K562 (cell line): ENCODE data around the gene PSMG3. TPM values are rescaled to one million over a fixed set of nuclear protein-coding genes. Genes with fewer than 3 reads are reported as not detected.
A peak's percentile ranks its signal among the peaks of the same experiment; 100 is the strongest.

Experiments
- ATF2 ChIP-seq: sonication (generic); formaldehyde crosslinking; IDR thresholded peaks from 2 replicates; pipeline ENCODE4 v1.8.1; 2022; ENCODE audit warnings: missing genetic modification reagents
- BCOR ChIP-seq: fragments of 450-650 bp; IDR thresholded peaks from 2 replicates; pipeline ENCODE4 v1.6.1; 2016
- BMI1 ChIP-seq: fragments of 150-350 bp; IDR thresholded peaks from 2 replicates; pipeline ENCODE4 v1.6.1; 2014; ENCODE audit warnings: low read length
- CREBBP ChIP-seq: IDR thresholded peaks from one replicate; pipeline ENCODE4 v1.6.1; 2012; ENCODE audit warnings: low read depth, mild to moderate bottlenecking, control low read depth, inconsistent platforms, low read length
- ELF4 ChIP-seq: fragments of 450-650 bp; formaldehyde crosslinking; IDR thresholded peaks from 2 replicates; pipeline ENCODE4 v1.4.0; 2022; ENCODE audit warnings: missing genetic modification characterization
- HNRNPH1 ChIP-seq: fragments of 200-400 bp; formaldehyde crosslinking; optimal IDR thresholded peaks from 2 replicates; pipeline ENCODE3; 2017; ENCODE audit warnings: low read depth, mild to moderate bottlenecking, low read length, moderate library complexity
- HNRNPL ChIP-seq: fragments of 200-400 bp; formaldehyde crosslinking; IDR thresholded peaks from 2 replicates; pipeline ENCODE4 v1.6.1; 2017; ENCODE audit warnings: low read depth, mild to moderate bottlenecking, low read length
- KDM1A ChIP-seq, 2 experiments: fragments of 450-650 bp; IDR thresholded peaks; 2 replicates each; pipeline ENCODE4 v1.6.1; 2016; ENCODE audit warnings: mild to moderate bottlenecking in 2 of 2
- MBD2 ChIP-seq: sonication (generic); IDR thresholded peaks from 2 replicates; pipeline ENCODE4 v1.6.1; 2016; ENCODE audit warnings: low read depth, borderline replicate concordance
- MTA2 ChIP-seq: fragments of 450-650 bp; IDR thresholded peaks from 2 replicates; pipeline ENCODE4 v1.6.1; 2016; ENCODE audit warnings: low read depth
- NEUROD1 ChIP-seq: fragments of 150-350 bp; IDR thresholded peaks from 2 replicates; pipeline ENCODE4 v1.6.1; 2014; ENCODE audit warnings: borderline replicate concordance, low read length, low read depth; ENCODE audit not compliant: partially characterized antibody
- PHB2 ChIP-seq: fragments of 450-650 bp; IDR thresholded peaks from 2 replicates; pipeline ENCODE4 v1.6.1; 2017; ENCODE audit warnings: low read depth
- PHTF2 ChIP-seq: fragments of 250-450 bp; sonication (Bioruptor Pico); IDR thresholded peaks from 2 replicates; pipeline ENCODE4 v1.5.0; 2021; ENCODE audit warnings: mild to moderate bottlenecking
- ZFP1 ChIP-seq: fragments of 450-650 bp; formaldehyde crosslinking; IDR thresholded peaks from 2 replicates; pipeline ENCODE4 v1.4.0; 2020; ENCODE audit warnings: mild to moderate bottlenecking, mixed read lengths
- ZNF551 ChIP-seq: fragments of 250-450 bp; sonication (Bioruptor Pico); IDR thresholded peaks from 2 replicates; pipeline ENCODE4 v1.5.0; 2021; ENCODE audit warnings: mild to moderate bottlenecking, moderate library complexity
- ZNF639 ChIP-seq, 2 experiments: fragments of 200-800 bp in 1 of 2; sonication (Bioruptor generic) in 1 of 2; sonication (generic) in 1 of 2; formaldehyde crosslinking in 1 of 2; IDR thresholded peaks in 1 of 2; conservative IDR thresholded peaks in 1 of 2; 2 replicates each; pipeline versions ENCODE4 v1.5.0 to v1.6.1; 2016 to 2020; ENCODE audit warnings: missing compliant biosample characterization in 1 of 2, missing genetic modification characterization in 1 of 2, missing genetic modification reagents in 1 of 2
- polyA plus RNA-seq, 8 experiments: library from polyadenylated mRNA; depleted of rRNA in 4 of 8; stranded (reverse) in 5 of 8; unstranded in 3 of 8; fragments of >200 nt; fragmentation: Nextera tagmentation in 2 of 8; fragmentation: Illumina TruSeq in 1 of 8; extraction: Ambion mirVana in 2 of 8; extraction: Trizol in 1 of 8; gene quantifications; 2 replicates each; pipeline versions ENCODE4 v1.2.1 to v1.2.3, GENCODE V29; 2011 to 2014; ENCODE audit warnings: inconsistent platforms in 1 of 8, missing spikeins in 1 of 8
- total RNA-seq, 7 experiments: library from RNA; depleted of rRNA in 6 of 7; stranded (reverse); fragments of >200 nt in 6 of 7; fragmentation: Illumina TruSeq in 2 of 7; extraction: Trizol in 2 of 7; gene quantifications; 2 replicates each; pipeline versions ENCODE4 v1.2.1 to v1.2.3, GENCODE V29; 2011 to 2021; ENCODE audit warnings: low replicate concordance in 1 of 7
- TF ChIP-seq, protein P1 (sequence below): fragments of 450-650 bp; formaldehyde crosslinking; IDR thresholded peaks from 2 replicates; pipeline ENCODE4 v1.4.0; 2022; ENCODE audit warnings: missing genetic modification characterization
- TF ChIP-seq, protein P2 (sequence below): sonication (generic); formaldehyde crosslinking; IDR thresholded peaks from 2 replicates; pipeline ENCODE4 v1.8.0; 2023; ENCODE audit warnings: missing genetic modification reagents, mild to moderate bottlenecking, borderline replicate concordance

The PSMG3 gene
- total and polyA plus RNA-seq, 9 of the 15 experiments (the other 6 are each of a cell fraction or from before 2014, with no cell fraction given), result 34.8 to 122 (median 80.1) TPM

DNA sequence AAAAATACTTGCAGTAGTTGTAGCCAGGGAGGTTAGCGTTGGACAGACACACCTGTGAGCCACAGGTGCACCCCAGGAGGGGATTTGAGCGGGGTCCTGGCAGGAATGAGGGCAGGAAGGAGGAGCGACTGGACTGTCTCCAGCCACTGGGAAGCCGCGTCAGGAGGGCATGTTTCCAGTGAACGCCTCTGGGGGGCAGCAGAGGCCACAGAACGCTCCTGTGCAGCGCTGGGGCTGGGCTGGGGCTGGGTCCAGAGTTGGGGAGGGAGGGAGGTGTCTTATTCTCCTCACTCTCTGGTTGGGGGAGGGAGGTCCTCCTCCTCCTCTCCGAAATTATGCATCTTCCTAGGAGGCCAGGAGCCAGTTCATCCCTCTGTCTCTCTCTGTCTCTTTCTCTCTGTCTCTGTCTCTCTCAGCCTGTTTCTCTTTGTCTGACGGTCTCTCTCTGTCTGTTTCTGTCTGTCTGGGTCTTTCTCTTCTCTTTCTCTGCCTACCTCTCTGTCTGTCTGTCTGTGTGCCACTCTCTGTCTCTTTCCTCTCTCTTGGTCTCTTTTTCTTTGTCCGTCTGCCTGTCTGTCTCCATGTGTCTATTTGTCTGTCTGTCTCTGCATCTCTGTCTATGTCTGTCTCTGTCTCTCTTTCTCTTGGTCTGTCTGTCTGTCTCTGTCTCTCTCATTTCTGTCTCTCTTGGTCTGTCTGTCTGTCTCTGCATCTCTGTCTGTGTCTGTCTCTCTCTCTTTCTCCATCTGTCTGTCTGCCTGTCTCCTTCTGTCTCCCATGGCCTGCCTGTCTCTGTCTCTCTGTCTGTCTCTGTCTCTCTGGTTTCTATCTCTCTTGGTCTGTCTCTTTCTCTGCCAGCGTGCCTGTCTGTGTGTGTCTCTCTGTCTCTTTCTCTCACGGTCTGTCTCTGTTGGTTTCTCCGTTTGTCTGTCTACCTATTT lies 9.9 kb upstream of the PSMG3 start (continued):
- no peak for TF ChIP-seq ZNF639 (CRISPR knock-in tag; conservative IDR thresholded peaks at IDR 0.05 in 1 of 2, IDR thresholded peaks at IDR 0.05 in 1 of 2)
- no peak for TF ChIP-seq HNRNPL
- no peak for TF ChIP-seq PHTF2 (CRISPR knock-in tag)
- TF ChIP-seq, protein P1, sequence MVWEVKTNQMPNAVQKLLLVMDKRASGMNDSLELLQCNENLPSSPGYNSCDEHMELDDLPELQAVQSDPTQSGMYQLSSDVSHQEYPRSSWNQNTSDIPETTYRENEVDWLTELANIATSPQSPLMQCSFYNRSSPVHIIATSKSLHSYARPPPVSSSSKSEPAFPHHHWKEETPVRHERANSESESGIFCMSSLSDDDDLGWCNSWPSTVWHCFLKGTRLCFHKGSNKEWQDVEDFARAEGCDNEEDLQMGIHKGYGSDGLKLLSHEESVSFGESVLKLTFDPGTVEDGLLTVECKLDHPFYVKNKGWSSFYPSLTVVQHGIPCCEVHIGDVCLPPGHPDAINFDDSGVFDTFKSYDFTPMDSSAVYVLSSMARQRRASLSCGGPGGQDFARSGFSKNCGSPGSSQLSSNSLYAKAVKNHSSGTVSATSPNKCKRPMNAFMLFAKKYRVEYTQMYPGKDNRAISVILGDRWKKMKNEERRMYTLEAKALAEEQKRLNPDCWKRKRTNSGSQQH (CRISPR knock-in tag), result 0 out of 2 replicates have a peak, but pooled peaks have one; percentile 10
- TF ChIP-seq, protein P2, sequence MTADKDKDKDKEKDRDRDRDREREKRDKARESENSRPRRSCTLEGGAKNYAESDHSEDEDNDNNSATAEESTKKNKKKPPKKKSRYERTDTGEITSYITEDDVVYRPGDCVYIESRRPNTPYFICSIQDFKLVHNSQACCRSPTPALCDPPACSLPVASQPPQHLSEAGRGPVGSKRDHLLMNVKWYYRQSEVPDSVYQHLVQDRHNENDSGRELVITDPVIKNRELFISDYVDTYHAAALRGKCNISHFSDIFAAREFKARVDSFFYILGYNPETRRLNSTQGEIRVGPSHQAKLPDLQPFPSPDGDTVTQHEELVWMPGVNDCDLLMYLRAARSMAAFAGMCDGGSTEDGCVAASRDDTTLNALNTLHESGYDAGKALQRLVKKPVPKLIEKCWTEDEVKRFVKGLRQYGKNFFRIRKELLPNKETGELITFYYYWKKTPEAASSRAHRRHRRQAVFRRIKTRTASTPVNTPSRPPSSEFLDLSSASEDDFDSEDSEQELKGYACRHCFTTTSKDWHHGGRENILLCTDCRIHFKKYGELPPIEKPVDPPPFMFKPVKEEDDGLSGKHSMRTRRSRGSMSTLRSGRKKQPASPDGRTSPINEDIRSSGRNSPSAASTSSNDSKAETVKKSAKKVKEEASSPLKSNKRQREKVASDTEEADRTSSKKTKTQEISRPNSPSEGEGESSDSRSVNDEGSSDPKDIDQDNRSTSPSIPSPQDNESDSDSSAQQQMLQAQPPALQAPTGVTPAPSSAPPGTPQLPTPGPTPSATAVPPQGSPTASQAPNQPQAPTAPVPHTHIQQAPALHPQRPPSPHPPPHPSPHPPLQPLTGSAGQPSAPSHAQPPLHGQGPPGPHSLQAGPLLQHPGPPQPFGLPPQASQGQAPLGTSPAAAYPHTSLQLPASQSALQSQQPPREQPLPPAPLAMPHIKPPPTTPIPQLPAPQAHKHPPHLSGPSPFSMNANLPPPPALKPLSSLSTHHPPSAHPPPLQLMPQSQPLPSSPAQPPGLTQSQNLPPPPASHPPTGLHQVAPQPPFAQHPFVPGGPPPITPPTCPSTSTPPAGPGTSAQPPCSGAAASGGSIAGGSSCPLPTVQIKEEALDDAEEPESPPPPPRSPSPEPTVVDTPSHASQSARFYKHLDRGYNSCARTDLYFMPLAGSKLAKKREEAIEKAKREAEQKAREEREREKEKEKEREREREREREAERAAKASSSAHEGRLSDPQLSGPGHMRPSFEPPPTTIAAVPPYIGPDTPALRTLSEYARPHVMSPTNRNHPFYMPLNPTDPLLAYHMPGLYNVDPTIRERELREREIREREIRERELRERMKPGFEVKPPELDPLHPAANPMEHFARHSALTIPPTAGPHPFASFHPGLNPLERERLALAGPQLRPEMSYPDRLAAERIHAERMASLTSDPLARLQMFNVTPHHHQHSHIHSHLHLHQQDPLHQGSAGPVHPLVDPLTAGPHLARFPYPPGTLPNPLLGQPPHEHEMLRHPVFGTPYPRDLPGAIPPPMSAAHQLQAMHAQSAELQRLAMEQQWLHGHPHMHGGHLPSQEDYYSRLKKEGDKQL (CRISPR knock-in tag), result no peak
- TF ChIP-seq ELF4 (CRISPR knock-in tag), result 0 out of 2 replicates have a peak, but pooled peaks have one; percentile 56
- TF ChIP-seq MBD2, result no peak
- TF ChIP-seq ZFP1, result no peak
- no peak for TF ChIP-seq MTA2
- peak; percentile 55; the same call in 1 of the 2 replicates for TF ChIP-seq PHB2
- TF ChIP-seq BMI1, result no peak
- TF ChIP-seq BCOR, result peak; percentile 42; the same call in 1 of the 2 replicates
- no peak for TF ChIP-seq ATF2 (CRISPR knock-in tag)
- no peak for TF ChIP-seq HNRNPH1
- no peak for TF ChIP-seq NEUROD1
- no peak for TF ChIP-seq ZNF551
- no peak for TF ChIP-seq CREBBP
- TF ChIP-seq KDM1A (IDR thresholded peaks at IDR 0.05), result no peak
